NCI-H69 (cell line): ENCODE results near the gene OGFR.
A peak's percentile ranks its signal among the peaks of the same experiment; 100 is the strongest.

Experiments
- DNase-seq: peaks from one replicate; lab custom pipeline; 2025; lab: John Stamatoyannopoulos, UW

The OGFR gene, protein sequence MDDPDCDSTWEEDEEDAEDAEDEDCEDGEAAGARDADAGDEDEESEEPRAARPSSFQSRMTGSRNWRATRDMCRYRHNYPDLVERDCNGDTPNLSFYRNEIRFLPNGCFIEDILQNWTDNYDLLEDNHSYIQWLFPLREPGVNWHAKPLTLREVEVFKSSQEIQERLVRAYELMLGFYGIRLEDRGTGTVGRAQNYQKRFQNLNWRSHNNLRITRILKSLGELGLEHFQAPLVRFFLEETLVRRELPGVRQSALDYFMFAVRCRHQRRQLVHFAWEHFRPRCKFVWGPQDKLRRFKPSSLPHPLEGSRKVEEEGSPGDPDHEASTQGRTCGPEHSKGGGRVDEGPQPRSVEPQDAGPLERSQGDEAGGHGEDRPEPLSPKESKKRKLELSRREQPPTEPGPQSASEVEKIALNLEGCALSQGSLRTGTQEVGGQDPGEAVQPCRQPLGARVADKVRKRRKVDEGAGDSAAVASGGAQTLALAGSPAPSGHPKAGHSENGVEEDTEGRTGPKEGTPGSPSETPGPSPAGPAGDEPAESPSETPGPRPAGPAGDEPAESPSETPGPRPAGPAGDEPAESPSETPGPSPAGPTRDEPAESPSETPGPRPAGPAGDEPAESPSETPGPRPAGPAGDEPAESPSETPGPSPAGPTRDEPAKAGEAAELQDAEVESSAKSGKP

DNA sequence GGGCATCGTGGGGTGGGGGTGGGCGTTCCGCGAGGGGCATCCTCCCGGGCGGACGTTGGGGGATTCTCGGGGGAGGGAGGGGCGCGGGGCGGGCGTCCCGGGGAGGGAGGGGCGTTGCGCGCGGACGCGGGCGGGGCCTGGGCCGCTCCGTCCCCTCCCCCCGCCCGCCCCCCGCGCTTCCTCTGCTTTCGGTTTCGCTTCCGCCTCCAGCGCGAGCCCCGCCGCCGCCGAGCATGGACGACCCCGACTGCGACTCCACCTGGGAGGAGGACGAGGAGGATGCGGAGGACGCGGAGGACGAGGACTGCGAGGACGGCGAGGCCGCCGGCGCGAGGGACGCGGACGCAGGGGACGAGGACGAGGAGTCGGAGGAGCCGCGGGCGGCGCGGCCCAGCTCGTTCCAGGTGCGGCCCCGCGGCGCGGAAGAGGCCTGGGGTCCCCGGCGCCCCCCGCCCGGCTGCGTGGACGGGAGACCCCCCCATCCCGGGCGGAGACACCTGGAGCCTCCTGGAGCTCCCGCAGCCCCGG lies at the start of gene OGFR:
Gene OGFR (plus strand): TSS at position 209 of the 528 bp plus-strand sequence. CDS start 25 bp downstream, at position 234.
- DNase-seq, result peak; percentile 69

DNA sequence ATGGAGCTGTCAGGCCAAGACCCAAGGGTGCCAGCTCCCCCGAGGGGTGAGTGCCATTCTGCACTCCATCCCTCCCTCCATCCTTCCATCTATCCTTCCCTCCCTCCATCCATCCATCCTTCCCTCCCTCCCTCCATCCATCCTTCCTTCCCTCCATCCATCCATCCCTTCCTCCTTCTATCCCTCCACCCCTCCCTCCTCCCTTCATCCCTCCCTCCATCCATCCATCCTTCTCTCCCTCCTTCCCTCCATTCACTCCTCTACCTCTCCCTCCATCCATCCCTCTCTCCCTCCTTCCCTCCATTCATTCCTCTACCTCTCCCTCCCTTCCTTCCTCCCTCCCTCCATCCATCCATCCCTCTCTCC lies 49.7 kb upstream of the OGFR start:
- DNase-seq, result no peak

- peak; percentile 7 for DNase-seq
These were observed 48.6 kb upstream of the OGFR start for GRCh38 chr20:62755817-62756724.

DNA sequence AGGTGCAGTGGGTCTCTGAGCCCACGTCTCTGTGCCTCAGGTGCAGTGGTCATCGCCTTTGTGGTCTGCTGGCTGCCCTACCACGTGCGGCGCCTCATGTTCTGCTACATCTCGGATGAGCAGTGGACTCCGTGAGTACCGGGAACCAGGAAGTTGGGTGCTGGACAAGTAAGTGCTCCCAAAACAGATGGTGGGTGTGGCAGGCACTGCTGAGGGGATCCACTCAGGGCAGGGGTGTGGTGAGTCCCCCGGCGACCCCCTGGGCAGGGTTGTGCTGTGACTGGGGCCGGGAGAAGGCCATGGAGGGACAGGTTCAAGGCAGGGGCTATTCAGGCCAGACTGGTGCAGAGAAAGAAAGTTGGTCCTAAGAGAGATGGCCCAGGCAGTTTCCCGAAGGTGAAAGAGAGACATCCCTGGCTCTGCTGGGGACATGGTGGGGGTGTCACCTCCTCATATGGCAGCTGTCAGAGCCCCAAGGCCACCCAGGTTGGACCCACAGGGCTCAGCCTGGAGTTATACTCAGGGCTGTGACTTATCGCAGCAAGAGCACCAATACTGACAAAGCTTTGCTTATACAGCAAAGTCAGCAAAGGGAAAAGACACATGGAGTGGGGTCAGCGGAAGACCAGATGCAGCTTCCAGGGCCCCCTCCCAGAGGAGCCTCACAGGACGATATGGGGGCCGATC lies 46.3 kb upstream of the OGFR start:
- DNase-seq, result no peak

GRCh38 chr20:62759981-62760431 lies 44.6 kb upstream of the OGFR start:
- no peak for DNase-seq

GRCh38 chr20:62760471-62760855 lies 44.2 kb upstream of the OGFR start:
- no peak for DNase-seq

DNA sequence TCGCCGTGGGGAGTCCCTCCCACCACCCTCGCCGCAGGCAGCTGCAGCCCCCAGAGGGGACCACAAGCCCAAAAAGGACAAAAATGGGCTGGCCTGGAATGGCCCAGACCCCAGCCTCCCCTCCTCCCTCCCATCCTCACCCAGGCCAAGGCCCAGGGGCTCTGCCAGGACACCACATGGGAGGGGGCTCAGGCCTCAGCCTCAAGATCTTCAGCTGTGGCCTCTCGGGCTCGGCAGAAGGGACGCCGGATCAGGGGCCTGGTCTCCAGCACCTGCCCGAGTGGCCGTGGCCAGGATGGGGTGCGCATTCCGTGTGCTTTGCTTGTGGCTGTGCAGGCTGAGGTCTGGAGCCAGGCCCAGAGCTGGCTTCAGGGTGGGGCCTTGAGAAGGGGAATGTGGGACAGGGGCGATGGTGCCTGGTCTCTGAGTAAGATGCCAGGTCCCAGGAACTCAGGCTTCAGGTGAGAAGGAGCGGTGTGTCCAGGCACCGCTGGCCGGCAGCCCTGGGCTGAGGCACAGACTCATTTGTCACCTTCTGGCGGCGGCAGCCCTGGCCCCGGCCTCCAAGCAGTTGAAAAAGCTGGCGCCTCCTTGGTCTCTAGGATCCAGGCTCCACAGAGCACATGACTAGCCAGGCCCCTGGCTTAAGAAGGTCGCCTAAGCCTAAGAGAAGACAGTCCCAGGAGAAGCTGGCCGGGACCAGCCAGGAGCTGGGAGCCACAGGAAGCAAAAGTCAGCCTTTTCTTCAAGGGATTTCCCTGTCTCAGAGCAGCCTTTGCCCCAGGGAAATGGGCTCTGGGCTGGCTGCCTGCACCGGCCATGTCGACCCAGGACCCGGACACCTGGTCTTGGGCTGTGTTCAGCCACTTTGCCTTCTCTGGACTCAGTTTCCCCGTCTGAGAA lies 43.5 kb upstream of the OGFR start:
- no peak for DNase-seq

GRCh38 chr20:62761759-62762131 lies 42.9 kb upstream of the OGFR start:
- no peak for DNase-seq

GRCh38 chr20:62762376-62762775 lies 42.3 kb upstream of the OGFR start:
- DNase-seq, result no peak

GRCh38 chr20:62762801-62763368 lies 41.8 kb upstream of the OGFR start:
- no peak for DNase-seq

GRCh38 chr20:62763404-62763803 lies 41.2 kb upstream of the OGFR start:
- DNase-seq, result no peak

GRCh38 chr20:62764156-62764935 lies 40.3 kb upstream of the OGFR start:
- no peak for DNase-seq

- DNase-seq, result no peak
These were observed 39.6 kb upstream of the OGFR start for GRCh38 chr20:62765021-62765420.

DNA sequence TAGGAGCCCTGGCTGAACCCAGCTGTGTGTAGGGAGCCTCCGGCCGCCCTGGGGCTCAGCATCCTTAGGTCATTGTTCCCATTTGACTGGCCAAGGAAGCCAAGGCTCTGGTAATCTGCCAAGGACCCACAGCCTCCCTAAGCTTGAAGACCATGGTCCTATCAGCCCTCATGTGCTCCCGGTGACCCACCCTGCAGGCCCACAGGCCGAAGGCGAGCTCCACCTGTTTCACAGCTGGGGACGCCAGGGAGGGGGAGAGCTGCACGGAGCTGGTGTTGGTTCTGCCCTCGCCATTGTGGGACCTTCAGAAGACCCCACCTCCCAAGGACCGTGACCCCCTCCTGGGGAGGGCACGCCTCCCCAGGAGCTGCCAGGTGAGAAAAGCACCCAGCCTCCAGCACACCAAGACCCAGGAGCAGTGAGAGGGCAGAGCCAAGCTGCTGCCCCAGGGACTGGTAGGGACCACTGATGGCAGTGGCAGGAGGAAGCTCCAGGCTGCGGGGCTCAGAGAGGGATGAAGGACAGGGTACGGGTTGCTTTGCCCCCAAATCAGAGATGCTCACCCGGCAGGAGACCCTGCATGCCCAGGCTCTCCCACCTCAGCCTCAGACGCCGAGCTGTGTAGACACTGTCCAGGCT lies 39.1 kb upstream of the OGFR start:
- no peak for DNase-seq

DNA sequence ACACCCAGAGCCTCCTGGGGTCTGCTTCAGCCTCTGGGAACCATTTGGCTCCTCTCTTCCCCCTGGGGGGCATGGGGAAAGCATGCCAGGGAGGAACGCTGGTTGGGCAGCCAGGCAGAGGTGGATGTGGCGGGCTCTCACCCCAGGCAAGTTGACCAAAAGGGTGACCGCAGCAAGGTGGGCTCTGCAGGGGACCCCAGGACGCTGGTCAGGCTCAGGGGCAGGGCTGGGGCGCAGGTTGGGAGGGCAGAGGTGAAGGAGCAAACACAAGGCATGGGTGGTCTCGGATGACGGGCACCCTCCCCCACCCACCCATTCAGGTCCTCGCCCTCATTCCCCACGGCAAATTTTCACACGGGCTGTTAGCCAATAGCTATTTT lies 38.6 kb upstream of the OGFR start:
- no peak for DNase-seq

GRCh38 chr20:62766716-62767115 lies 37.9 kb upstream of the OGFR start:
- DNase-seq, result peak; percentile 46

DNA sequence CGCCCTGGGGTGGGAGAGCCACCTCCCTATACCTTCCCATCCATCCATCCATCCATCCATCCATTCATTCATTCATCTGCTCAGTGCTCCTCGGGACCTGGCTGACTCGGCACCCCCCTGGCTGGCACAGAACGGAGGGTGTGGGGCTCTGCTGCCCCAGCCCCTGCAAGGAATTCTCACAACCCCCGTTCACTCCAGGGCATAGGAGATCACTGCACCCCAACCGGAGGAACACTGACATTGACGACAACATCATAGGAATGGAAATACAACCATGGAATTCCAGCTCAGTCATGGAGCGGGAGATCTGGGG lies 36.4 kb upstream of the OGFR start:
- no peak for DNase-seq

- peak; percentile 53 for DNase-seq
These were observed 35.9 kb upstream of the OGFR start for GRCh38 chr20:62768551-62769287.
